GM23338 (cell line): ENCODE measurements around the gene TMEM131L. TPM values are rescaled to one million over a fixed set of nuclear protein-coding genes. Genes with fewer than 3 reads are reported as not detected.

ENCODE experiments used
- ATAC-seq: fragments of 200-7000 bp; cut with Tn5 transposase; 3 replicates; pipeline ENCODE4 v1.9.1; 2020
- DNase-seq: peaks from one replicate; pipeline ENCODE4 v3.0.0-alpha.2; 2015; ENCODE audit warnings: low spot score
- H2AFZ ChIP-seq: fragments of 200-600 bp; sonication (generic); 2 replicates; pipeline ENCODE4 v1.8.0; 2016; ENCODE audit warnings: antibody characterized with exemption, mild to moderate bottlenecking, moderate library complexity
- H3F3A ChIP-seq: fragments of 200-600 bp; sonication (generic); replicated peaks from 2 replicates; pipeline ENCODE4 v1.8.0; 2017; ENCODE audit warnings: antibody characterized with exemption, mixed run types, low read depth
- H3K27ac ChIP-seq: fragments of 200-600 bp; sonication (generic); 2 replicates; pipeline ENCODE4 v1.6.1; 2016; ENCODE audit warnings: low read depth
- H3K27me3 ChIP-seq: fragments of 200-600 bp; sonication (generic); 2 replicates; pipeline ENCODE4 v1.8.0; 2016; ENCODE audit warnings: mild to moderate bottlenecking, mixed run types, moderate library complexity; ENCODE audit not compliant: insufficient read depth
- H3K36me3 ChIP-seq: fragments of 200-600 bp; sonication (generic); 2 replicates; pipeline ENCODE4 v1.8.0; 2016; ENCODE audit warnings: mild to moderate bottlenecking; ENCODE audit not compliant: insufficient read depth
- H3K4me1 ChIP-seq: fragments of 200-600 bp; sonication (generic); 2 replicates; pipeline ENCODE4 v1.8.0; 2016; ENCODE audit warnings: mild to moderate bottlenecking, moderate library complexity; ENCODE audit not compliant: insufficient read depth
- H3K4me2 ChIP-seq: fragments of 200-600 bp; sonication (generic); 2 replicates; pipeline ENCODE4 v1.7.1; 2017; ENCODE audit warnings: mixed run types
- H3K4me3 ChIP-seq: fragments of 200-600 bp; sonication (generic); 2 replicates; pipeline ENCODE4 v1.6.1; 2016; ENCODE audit warnings: mixed run types
- H3K79me2 ChIP-seq: fragments of 200-600 bp; sonication (generic); replicated peaks from 2 replicates; pipeline ENCODE4 v1.8.0; 2017; ENCODE audit warnings: mild to moderate bottlenecking; ENCODE audit not compliant: insufficient read depth
- H3K9me2 ChIP-seq: fragments of 200-600 bp; sonication (generic); 2 replicates; pipeline ENCODE4 v1.8.0; 2017; ENCODE audit not compliant: insufficient read depth
- H4K20me1 ChIP-seq: fragments of 200-600 bp; sonication (generic); replicated peaks from 2 replicates; pipeline ENCODE4 v1.8.0; 2017; ENCODE audit warnings: mild to moderate bottlenecking; ENCODE audit not compliant: insufficient read depth
- H3K27ac Mint-ChIP-seq: 2 replicates; pipeline ENCODE4 v1.8.0; 2020; ENCODE audit warnings: inconsistent platforms, mild to moderate bottlenecking, moderate library complexity, mixed read lengths
- H3K27me3 Mint-ChIP-seq: 3 replicates; pipeline ENCODE4 v1.8.0; 2022; ENCODE audit warnings: low read depth, mild to moderate bottlenecking, moderate library complexity, mixed read lengths, inconsistent platforms; ENCODE audit not compliant: insufficient read depth, poor library complexity
- H3K36me3 Mint-ChIP-seq: 3 replicates; pipeline ENCODE4 v1.8.0; 2021; ENCODE audit warnings: low read depth, mild to moderate bottlenecking, inconsistent platforms, moderate library complexity, mixed read lengths
- H3K4me1 Mint-ChIP-seq: 3 replicates; pipeline ENCODE4 v1.8.0; 2020; ENCODE audit warnings: mild to moderate bottlenecking, inconsistent platforms, mixed read lengths
- H3K4me3 Mint-ChIP-seq: 3 replicates; pipeline ENCODE4 v1.8.0; 2021; ENCODE audit warnings: moderate library complexity, mild to moderate bottlenecking, inconsistent platforms, mixed read lengths
- H3K9me3 Mint-ChIP-seq: 3 replicates; pipeline ENCODE4 v1.8.0; 2020; ENCODE audit warnings: moderate library complexity, mild to moderate bottlenecking, inconsistent platforms, mixed read lengths
- CREB1 ChIP-seq: fragments of 250-450 bp; sonication (Bioruptor Pico); IDR thresholded peaks from 2 replicates; pipeline ENCODE4 v1.5.0; 2020; ENCODE audit warnings: low read depth, mild to moderate bottlenecking, moderate library complexity
- CTCF ChIP-seq, 2 experiments: fragments of 200-600 bp in 1 of 2; sonication (generic) in 1 of 2; conservative IDR thresholded peaks; 2 replicates each; pipeline versions ENCODE4 v1.5.1 to v1.6.1; 2016 to 2017; ENCODE audit warnings: antibody characterized with exemption in 2 of 2, low read depth in 2 of 2, mild to moderate bottlenecking in 2 of 2, moderate library complexity in 1 of 2
- EZH2 ChIP-seq: fragments of 200-600 bp; sonication (generic); IDR thresholded peaks from one replicate; pipeline ENCODE4 v1.8.0; 2017; ENCODE audit warnings: antibody characterized with exemption, mild to moderate bottlenecking, low read depth; ENCODE audit not compliant: unreplicated experiment
- EZH2phosphoT487 ChIP-seq: fragments of 200-600 bp; sonication (generic); IDR thresholded peaks from one replicate; pipeline ENCODE4 v1.8.1; 2018; ENCODE audit warnings: antibody characterized with exemption; ENCODE audit not compliant: unreplicated experiment
- JUNB ChIP-seq: IDR thresholded peaks from one replicate; pipeline ENCODE4 v1.6.1; 2016; ENCODE audit warnings: antibody characterized with exemption; ENCODE audit not compliant: unreplicated experiment
- NANOG ChIP-seq: IDR thresholded peaks from 2 replicates; pipeline ENCODE4 v1.6.1; 2016; ENCODE audit warnings: antibody characterized with exemption, borderline replicate concordance
- POLR2AphosphoS5 ChIP-seq: IDR thresholded peaks from 2 replicates; pipeline ENCODE4 v1.6.1; 2016; ENCODE audit warnings: antibody characterized with exemption, low read depth
- STAT1 ChIP-seq: IDR thresholded peaks from one replicate; pipeline ENCODE4 v1.6.1; 2016; ENCODE audit warnings: antibody characterized with exemption; ENCODE audit not compliant: unreplicated experiment
- ZNF114 ChIP-seq: fragments of 250-450 bp; sonication (Bioruptor Pico); IDR thresholded peaks from 2 replicates; pipeline ENCODE4 v1.5.0; 2020; ENCODE audit warnings: mild to moderate bottlenecking, moderate library complexity
- ZNF331 ChIP-seq: fragments of 250-450 bp; sonication (Bioruptor Pico); IDR thresholded peaks from 2 replicates; pipeline ENCODE4 v1.5.0; 2020; ENCODE audit warnings: low read depth, mild to moderate bottlenecking, moderate library complexity
- polyA plus RNA-seq: library from polyadenylated mRNA; unstranded; fragments of >200 nt; fragmentation: Nextera tagmentation; extraction: Ambion mirVana; gene quantifications from 2 replicates; pipeline ENCODE4 v1.2.1, GENCODE V29; 2016
- total RNA-seq: library from RNA; depleted of rRNA; stranded (reverse); fragments of >200 nt; shearing (Covaris generic); gene quantifications from 2 replicates; pipeline ENCODE4 v1.2.3, GENCODE V29; 2014
- TF ChIP-seq, protein P1 (sequence below): IDR thresholded peaks from 2 replicates; pipeline ENCODE4 v1.6.1; 2016; ENCODE audit warnings: antibody characterized with exemption
- TF ChIP-seq, protein P2 (sequence below): IDR thresholded peaks from one replicate; pipeline ENCODE4 v1.6.1; 2018; ENCODE audit warnings: antibody characterized with exemption; ENCODE audit not compliant: unreplicated experiment
- TF ChIP-seq, protein P3 (sequence below): fragments of 250-450 bp; sonication (Bioruptor Pico); IDR thresholded peaks from 2 replicates; pipeline ENCODE4 v1.5.0; 2020; ENCODE audit warnings: mild to moderate bottlenecking, moderate library complexity

The TMEM131L gene
- total and polyA plus RNA-seq, 2 experiments from 2014 or later = 11.1 to 32.2 TPM

DNA sequence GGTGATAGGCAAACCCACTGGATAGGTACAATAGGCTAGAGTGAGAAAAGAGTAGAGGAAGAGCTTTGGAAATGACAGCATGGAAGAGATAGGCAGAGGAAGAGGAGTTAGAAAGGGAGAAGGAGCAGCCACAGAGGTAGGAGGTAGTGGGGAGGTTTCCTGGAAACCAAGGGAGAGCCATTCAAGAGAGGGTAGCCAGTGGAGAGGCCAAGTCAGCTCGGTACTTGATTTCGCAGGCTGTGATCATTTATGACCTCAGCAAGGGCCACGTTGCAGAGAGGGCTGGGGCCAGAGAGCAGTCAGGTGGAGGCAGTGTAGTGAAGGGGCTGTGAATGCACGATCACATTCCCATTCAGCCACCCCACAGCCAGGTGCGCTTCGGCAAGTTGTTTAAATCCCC is 76.0 kb downstream of the TMEM131L start:
- Histone ChIP-seq H3K27me3 (no peaks in the 10 kb centered on the region), H2AFZ (no peak overlapping the region), H3K4me3 (no peak overlapping the region), H3K36me3 (no peaks in the 10 kb centered on the region), H3K79me2 (peaks cover 54% of the 10 kb centered on the region), H3K4me1 (peaks cover 27% of the 10 kb centered on the region), H4K20me1 (peaks cover 3% of the 10 kb centered on the region; the same call in 1 of the 2 replicates), H3K27ac (peak overlapping the region; percentile 59; the same call in 1 of the 2 replicates), H3F3A (0 out of 2 replicates have a peak, but pooled peaks cover 3% of the 10 kb centered on the region), H3K9me2 (peaks cover 3% of the 10 kb centered on the region), H3K4me2 (no peak overlapping the region)
- Mint-ChIP-seq H3K27me3 (peaks cover 2% of the 10 kb centered on the region), H3K9me3 (no peaks in the 10 kb centered on the region), H3K36me3 (peaks cover under 1% of the 10 kb centered on the region; the same call in 1 of the 3 replicates), H3K4me1 (peaks cover 42% of the 10 kb centered on the region), H3K27ac (no peak overlapping the region), H3K4me3 (no peak overlapping the region)
- TF ChIP-seq JUNB (no peak), ZNF114 (CRISPR knock-in tag) (no peak), EZH2phosphoT487 (no peak), CTCF (conservative IDR thresholded peaks at IDR 0.05; ENCODE audit: low read depth in 2 of 2) (no peak), POLR2AphosphoS5 (no peak), NANOG (no peak), CREB1 (CRISPR knock-in tag) (no peak), STAT1 (no peak), ZNF331 (CRISPR knock-in tag) (no peak), EZH2 (no peak)
- TF ChIP-seq, protein P1, sequence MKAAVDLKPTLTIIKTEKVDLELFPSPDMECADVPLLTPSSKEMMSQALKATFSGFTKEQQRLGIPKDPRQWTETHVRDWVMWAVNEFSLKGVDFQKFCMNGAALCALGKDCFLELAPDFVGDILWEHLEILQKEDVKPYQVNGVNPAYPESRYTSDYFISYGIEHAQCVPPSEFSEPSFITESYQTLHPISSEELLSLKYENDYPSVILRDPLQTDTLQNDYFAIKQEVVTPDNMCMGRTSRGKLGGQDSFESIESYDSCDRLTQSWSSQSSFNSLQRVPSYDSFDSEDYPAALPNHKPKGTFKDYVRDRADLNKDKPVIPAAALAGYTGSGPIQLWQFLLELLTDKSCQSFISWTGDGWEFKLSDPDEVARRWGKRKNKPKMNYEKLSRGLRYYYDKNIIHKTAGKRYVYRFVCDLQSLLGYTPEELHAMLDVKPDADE = no peak
- TF ChIP-seq, protein P2, sequence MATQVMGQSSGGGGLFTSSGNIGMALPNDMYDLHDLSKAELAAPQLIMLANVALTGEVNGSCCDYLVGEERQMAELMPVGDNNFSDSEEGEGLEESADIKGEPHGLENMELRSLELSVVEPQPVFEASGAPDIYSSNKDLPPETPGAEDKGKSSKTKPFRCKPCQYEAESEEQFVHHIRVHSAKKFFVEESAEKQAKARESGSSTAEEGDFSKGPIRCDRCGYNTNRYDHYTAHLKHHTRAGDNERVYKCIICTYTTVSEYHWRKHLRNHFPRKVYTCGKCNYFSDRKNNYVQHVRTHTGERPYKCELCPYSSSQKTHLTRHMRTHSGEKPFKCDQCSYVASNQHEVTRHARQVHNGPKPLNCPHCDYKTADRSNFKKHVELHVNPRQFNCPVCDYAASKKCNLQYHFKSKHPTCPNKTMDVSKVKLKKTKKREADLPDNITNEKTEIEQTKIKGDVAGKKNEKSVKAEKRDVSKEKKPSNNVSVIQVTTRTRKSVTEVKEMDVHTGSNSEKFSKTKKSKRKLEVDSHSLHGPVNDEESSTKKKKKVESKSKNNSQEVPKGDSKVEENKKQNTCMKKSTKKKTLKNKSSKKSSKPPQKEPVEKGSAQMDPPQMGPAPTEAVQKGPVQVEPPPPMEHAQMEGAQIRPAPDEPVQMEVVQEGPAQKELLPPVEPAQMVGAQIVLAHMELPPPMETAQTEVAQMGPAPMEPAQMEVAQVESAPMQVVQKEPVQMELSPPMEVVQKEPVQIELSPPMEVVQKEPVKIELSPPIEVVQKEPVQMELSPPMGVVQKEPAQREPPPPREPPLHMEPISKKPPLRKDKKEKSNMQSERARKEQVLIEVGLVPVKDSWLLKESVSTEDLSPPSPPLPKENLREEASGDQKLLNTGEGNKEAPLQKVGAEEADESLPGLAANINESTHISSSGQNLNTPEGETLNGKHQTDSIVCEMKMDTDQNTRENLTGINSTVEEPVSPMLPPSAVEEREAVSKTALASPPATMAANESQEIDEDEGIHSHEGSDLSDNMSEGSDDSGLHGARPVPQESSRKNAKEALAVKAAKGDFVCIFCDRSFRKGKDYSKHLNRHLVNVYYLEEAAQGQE = no peak
- TF ChIP-seq, protein P3, sequence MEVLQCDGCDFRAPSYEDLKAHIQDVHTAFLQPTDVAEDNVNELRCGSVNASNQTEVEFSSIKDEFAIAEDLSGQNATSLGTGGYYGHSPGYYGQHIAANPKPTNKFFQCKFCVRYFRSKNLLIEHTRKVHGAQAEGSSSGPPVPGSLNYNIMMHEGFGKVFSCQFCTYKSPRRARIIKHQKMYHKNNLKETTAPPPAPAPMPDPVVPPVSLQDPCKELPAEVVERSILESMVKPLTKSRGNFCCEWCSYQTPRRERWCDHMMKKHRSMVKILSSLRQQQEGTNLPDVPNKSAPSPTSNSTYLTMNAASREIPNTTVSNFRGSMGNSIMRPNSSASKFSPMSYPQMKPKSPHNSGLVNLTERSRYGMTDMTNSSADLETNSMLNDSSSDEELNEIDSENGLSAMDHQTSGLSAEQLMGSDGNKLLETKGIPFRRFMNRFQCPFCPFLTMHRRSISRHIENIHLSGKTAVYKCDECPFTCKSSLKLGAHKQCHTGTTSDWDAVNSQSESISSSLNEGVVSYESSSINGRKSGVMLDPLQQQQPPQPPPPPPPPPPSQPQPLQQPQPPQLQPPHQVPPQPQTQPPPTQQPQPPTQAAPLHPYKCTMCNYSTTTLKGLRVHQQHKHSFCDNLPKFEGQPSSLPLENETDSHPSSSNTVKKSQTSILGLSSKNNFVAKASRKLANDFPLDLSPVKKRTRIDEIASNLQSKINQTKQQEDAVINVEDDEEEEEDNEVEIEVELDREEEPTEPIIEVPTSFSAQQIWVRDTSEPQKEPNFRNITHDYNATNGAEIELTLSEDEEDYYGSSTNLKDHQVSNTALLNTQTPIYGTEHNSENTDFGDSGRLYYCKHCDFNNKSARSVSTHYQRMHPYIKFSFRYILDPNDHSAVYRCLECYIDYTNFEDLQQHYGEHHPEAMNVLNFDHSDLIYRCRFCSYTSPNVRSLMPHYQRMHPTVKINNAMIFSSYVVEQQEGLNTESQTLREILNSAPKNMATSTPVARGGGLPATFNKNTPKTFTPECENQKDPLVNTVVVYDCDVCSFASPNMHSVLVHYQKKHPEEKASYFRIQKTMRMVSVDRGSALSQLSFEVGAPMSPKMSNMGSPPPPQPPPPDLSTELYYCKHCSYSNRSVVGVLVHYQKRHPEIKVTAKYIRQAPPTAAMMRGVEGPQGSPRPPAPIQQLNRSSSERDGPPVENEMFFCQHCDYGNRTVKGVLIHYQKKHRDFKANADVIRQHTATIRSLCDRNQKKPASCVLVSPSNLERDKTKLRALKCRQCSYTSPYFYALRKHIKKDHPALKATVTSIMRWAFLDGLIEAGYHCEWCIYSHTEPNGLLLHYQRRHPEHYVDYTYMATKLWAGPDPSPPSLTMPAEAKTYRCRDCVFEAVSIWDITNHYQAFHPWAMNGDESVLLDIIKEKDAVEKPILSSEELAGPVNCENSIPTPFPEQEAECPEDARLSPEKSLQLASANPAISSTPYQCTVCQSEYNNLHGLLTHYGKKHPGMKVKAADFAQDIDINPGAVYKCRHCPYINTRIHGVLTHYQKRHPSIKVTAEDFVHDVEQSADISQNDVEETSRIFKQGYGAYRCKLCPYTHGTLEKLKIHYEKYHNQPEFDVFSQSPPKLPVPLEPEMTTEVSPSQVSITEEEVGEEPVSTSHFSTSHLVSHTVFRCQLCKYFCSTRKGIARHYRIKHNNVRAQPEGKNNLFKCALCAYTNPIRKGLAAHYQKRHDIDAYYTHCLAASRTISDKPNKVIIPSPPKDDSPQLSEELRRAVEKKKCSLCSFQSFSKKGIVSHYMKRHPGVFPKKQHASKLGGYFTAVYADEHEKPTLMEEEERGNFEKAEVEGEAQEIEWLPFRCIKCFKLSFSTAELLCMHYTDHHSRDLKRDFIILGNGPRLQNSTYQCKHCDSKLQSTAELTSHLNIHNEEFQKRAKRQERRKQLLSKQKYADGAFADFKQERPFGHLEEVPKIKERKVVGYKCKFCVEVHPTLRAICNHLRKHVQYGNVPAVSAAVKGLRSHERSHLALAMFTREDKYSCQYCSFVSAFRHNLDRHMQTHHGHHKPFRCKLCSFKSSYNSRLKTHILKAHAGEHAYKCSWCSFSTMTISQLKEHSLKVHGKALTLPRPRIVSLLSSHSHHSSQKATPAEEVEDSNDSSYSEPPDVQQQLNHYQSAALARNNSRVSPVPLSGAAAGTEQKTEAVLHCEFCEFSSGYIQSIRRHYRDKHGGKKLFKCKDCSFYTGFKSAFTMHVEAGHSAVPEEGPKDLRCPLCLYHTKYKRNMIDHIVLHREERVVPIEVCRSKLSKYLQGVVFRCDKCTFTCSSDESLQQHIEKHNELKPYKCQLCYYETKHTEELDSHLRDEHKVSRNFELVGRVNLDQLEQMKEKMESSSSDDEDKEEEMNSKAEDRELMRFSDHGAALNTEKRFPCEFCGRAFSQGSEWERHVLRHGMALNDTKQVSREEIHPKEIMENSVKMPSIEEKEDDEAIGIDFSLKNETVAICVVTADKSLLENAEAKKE (CRISPR knock-in tag) = no peak
- ATAC-seq (no peak; the same call in 2 of the 3 replicates), DNase-seq (no peak)
